ENCODE results near the gene ARHGEF35.
"Not testable (repeated sequence)": the region's sequence is repeated elsewhere in the genome, so short reads cannot be mapped to it uniquely, and the experiment has no call there.

ARHGEF35 gene

GRCh38 chr7:144195212-144195872 is at the start of gene ARHGEF35:
Gene ARHGEF35 (minus strand): TSS chr7:144195833. CDS start chr7:144188383, 7,450 bp downstream.
- DNase-seq: not testable (repeated sequence)

DNA sequence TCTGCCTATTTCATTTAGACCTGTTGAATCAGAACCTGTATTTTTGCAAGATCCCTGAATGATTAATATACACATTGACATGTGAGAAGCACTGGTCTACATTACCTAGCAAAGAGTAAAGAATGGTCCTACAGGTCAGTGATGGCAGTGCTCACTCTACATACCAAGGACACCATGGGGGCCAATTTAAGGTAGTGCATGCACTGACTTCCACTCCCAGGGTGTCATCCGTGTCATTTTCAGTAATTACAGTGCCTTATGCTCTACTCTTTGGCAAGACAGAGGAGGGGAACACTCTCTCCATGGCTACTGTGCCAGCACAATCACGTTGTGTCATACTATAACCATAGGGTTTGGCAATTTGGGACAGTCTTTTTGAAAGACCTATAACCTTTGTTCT is 49.7 kb upstream of the ARHGEF35 start:
- not testable (repeated sequence) for DNase-seq

DNA sequence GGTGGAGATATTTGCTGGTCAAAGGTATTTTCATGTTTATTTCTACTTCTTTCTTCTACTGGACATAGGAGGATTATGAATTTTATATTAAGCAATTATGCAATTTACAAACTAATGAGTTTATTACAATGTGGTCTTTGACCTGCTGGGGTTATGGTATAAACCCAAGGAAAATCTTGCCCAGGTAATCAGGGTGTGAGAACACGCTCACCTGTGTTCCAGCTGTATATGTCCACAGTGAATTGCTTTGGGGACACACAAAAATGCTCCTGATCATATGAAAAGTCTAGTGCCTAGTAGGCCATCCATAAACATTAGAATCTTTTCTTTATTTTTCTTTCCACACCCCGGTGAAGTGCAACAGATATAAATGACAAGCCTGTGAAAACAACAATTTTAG is 43.7 kb upstream of the ARHGEF35 start, which contains the start of gene OR2A42:
Gene OR2A42 (minus strand): TSS at position 241 of the 400 bp plus-strand sequence. CDS start 6,762 bp downstream, outside the sequence.
- DNase-seq: not testable (repeated sequence)

DNA sequence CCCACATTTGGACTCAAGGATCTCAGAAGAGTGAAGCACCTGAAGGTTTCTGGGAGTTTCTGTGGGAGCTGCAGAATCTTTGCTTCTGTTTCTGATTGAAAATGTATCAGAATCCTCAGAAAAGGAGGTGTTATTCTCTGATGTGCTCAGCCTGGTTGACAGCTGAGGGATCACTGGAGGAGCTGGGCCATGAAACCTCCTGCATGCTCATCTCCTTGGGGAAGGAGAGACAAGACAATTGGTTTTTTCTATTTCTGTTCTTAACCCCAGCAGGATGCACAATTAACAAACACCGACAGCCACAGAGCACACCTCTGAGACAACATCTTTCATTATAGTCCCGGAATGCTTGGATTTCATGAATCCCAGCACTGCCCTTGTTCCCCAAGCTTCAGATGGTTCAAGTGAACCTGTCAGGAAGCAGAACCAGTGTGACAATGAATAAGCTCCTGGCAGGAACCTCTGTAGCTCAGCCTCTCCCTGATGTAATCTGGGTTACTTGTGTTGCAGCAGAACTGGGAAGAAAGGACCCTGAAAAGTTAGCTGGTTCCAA is 43.0 kb upstream of the ARHGEF35 start:
- not testable (repeated sequence) for DNase-seq

- DNase-seq: not testable (repeated sequence)
Measured at GRCh38 chr7:144233039-144233438, 37.4 kb upstream of the ARHGEF35 start.

DNA sequence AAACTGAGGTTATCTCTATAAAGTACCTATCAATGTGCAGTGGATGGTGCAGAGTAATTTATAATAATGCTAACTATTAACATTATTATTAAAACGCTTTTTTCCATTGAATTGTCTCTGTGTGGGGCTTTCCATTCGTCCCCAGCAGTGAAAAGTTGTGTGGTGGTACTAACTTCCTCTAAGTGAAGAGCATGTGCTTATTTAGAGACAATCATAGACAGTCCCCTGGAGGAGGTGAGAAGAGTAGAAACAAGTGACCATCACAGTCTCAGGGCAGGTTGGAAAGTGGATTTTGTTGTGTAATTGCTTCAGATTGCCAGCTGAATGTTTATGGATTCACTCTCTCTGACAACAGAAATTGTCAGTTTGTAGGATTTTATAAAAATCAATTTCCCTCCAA is 35.4 kb upstream of the ARHGEF35 start:
- not testable (repeated sequence) for DNase-seq

DNA sequence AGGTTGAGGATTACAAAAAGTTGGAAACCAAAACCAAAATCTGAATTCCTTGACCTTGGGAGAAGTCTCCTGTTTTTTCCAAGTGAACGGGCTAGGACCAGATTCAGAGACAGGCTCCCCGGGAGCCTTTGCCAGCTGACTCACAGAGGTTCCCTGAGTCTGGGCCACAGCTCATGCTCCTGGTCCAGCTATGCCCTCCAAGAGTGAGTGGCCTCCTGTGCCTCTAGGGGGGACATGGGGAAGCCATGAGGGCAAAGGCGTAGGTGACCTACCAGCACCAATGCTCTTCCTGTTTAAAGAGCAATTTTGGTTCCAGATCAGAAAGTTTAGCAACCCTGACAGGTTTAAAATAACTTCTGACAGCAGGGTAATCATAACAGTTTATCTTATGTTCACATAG is 33.2 kb upstream of the ARHGEF35 start:
- DNase-seq: not testable (repeated sequence)

- not testable (repeated sequence) for DNase-seq
Measured at GRCh38 chr7:144226866-144227265, 31.2 kb upstream of the ARHGEF35 start.

DNA sequence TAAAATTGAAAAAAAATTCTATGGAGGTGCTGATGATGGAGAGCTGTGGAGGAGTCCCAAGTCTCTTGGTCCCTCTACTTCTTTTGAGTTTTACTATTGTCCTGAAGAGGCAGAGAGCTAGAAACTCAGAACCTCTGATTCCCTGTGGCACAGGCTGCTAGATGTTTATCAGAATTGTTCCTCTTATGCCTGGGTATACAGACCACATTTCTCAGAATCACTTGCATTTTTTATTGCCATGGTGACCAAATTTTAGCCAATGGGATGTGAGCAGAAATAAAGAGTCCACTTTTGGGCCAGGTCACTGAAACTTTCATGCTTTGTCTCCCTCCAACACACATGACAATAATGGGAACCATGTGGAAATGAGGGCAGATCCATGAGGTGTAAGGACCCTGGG is 28.0 kb upstream of the ARHGEF35 start:
- not testable (repeated sequence) for DNase-seq

- DNase-seq: not testable (repeated sequence)
Measured at GRCh38 chr7:144220531-144220930, 24.9 kb upstream of the ARHGEF35 start.

DNA sequence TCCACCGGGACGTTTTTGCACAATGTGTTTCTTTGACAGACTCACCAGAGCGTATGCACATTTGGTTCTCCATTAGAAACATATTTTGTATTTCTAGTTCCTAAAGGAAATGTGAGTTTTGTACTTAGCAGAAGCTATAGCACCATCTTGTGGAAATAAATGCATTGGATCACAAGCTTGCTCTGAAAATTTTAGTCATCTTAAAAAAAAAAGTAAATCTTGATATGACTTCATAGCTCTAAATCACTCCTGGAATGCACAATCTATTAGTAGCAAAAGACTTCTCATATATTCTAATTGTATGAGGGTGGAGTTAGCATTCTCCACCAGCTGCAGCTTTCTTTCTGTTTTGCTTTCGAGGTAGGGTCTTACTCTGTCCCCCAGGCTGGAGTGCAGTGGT is 23.5 kb upstream of the ARHGEF35 start:
- not testable (repeated sequence) for DNase-seq

DNA sequence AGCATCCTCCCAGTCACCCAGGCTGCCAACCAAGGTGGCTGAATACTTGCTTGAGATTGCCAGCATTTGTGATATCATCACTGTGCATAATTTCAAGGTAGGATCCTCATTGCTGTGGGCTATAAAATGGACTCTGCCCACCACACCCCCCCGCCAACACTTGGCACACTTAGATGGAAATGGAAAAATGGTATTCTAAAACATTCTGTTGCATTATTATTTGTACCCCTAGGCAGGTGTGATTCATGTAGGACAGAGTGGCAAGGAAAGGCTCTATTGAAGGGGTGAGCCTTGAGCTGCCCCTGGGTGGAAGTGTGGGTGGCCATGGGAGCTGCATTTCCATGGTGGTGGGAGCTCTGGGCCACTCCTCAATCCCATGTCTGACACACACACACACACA is 22.9 kb upstream of the ARHGEF35 start:
- not testable (repeated sequence) for DNase-seq

DNA sequence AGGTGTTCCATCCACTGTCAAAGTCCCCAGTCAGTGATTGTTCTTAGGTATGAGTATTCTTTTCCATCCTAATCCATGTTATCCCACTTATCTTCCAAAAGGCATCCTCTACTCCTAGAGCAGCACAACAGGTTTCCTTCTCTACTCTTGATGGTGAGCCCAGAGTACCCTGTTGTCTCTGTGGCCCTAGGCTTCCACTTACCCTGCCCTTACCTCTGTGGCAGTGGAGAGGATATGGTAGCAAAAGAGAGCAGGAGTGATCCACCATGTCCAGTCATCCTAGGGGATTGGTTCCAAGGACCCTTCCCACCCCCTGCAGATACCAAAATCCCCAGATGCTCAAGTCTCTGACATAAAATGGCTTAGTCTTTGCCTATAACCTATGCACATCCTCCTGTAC is 21.6 kb upstream of the ARHGEF35 start:
- DNase-seq: not testable (repeated sequence)

- DNase-seq: not testable (repeated sequence)
Measured at GRCh38 chr7:144205306-144205705, 9.7 kb upstream of the ARHGEF35 start.

GRCh38 chr7:144203086-144203485 is 7.5 kb upstream of the ARHGEF35 start:
- DNase-seq: not testable (repeated sequence)

DNA sequence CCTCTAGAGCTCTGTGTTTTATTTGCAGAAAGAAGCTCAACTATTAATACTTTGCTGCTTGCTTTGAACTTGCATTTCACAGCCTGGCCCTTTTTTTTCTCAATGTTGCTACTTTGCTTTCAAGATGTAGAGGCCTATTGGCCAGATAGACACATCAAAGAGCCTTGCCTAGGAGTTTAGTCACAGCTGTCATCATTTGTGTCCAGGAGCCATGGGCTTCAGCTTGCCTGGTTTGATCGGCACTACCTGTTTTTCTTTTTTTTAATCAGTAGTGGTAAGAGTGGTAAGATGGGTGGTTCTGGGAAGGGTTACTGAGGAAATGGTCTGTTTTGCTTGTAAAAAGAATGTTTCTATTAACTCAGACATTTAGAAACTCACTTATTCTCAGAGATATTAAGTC is 6.3 kb upstream of the ARHGEF35 start:
- DNase-seq: not testable (repeated sequence)

DNA sequence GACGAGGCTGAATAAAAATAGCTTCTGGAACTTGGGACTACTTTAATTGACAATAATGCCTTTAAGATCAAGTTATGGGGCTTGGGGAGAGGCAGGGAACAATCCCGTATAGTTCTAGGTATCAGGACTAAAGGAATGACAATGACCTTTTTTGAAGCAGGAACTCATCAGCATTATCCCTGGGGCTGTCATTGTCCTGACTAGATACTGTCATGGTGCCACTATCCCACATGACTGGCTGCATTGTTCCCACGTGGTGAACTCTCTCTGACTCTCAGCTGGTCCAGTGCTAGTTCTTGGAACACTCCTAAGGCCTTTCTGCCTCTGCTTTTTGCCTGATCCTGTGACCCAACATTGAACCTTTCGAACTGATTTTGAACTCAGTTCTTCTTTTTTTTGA is 3.3 kb upstream of the ARHGEF35 start:
- DNase-seq: not testable (repeated sequence)

- not testable (repeated sequence) for DNase-seq
Measured at GRCh38 chr7:144194453-144194852, 1.2 kb downstream of the ARHGEF35 start.

GRCh38 chr7:144193782-144194181 is 1.9 kb downstream of the ARHGEF35 start:
- DNase-seq: not testable (repeated sequence)

DNA sequence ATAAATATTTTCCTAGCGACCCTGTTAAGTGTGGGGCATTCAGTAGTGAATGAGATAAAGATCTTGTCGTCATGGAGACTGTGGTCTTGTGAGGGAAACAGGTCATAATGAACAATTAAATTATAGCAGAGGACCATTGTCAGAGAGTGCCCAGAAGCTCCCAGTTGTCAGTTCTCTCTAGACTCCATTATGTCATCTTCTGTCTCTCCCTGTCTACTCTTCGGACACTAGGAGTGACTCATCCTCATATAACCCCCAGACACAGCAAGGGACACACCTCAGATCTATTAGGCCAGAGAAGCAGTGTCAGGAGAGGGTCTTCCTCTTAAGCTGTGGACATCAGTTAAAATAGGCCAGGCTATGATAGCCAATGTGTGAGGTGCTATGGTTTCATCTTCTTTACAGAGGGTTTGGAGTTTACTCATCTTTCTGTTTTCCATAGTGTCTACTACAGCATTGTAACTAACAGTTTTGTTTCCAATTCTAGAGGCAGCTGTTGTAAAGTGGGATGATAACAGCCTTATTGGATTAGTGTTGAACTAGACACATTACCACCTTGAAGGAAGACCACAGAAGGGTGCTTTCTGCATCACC is 7.0 kb downstream of the ARHGEF35 start:
- DNase-seq: not testable (repeated sequence)

DNA sequence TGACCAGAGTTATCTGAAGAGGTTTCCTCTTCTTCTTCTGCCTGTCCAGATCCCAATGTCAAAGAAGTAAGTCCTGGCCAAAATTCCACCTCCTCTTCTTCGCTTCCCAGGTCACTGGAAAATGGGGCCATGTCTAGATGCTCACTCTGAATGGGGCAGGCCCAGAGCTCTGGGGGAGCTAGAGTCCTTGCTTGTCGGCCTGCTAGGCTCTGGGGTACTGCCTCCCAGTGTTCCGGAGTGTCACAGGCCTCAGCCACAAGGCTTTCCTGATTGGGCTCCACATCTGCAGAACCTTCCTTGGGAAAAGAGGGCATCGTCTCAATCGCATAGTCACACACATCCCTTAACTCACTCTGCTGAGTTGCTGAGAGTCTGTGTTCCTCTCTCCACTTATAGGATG is 7.8 kb downstream of the ARHGEF35 start:
- DNase-seq: not testable (repeated sequence)

- DNase-seq: not testable (repeated sequence)
Measured at GRCh38 chr7:144183166-144183565, 12.5 kb downstream of the ARHGEF35 start, which contains the start of gene CTAGE4. Gene CTAGE4 (plus strand): TSS chr7:144183466. CDS start chr7:144183504, 38 bp downstream.

DNA sequence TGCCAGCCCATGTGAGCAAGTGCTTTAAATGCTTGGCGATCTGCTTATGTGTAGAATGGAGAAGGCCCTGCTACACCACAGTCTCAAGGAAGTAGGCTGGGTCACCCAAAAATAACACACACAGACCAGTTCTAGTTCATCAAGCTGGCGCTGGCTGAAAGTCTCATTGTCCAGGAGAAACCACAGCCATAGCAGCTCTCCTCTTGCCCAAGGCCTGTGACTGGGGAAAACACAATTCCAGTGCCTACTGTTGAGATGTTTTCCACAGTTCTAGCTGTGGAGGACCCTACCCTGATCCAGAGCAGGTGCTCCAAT is 16.5 kb downstream of the ARHGEF35 start:
- not testable (repeated sequence) for DNase-seq
